LNCaP clone FGC (cell line): ENCODE measurements around the gene GHRL.

Source experiments
- DNase-seq: peaks from one replicate; pipeline ENCODE4 v3.0.0-alpha.2; 2011; ENCODE audit warnings: low read depth
- H3K4me3 ChIP-seq: 2 replicates; pipeline ENCODE4 v1.5.1; 2011; ENCODE audit warnings: mild to moderate bottlenecking, low read depth, low read length, control low read depth
- CTCF ChIP-seq: IDR thresholded peaks from 2 replicates; pipeline ENCODE4 v1.5.1; 2012; ENCODE audit warnings: mild to moderate bottlenecking; ENCODE audit not compliant: control insufficient read depth, insufficient read depth; ENCODE audit errors: extremely low read depth

The GHRL gene

GRCh38 chr3:10286133-10286524, 6.6 kb downstream of the GHRL start:
- DNase-seq = peak; percentile 77
- no peak for TF ChIP-seq CTCF
- no peak overlapping the region for H3K4me3 ChIP-seq

GRCh38 chr3:10285272-10286132, 7.2 kb downstream of the GHRL start:
- no peak for TF ChIP-seq CTCF
- DNase-seq = no peak
- H3K4me3 ChIP-seq = no peak overlapping the region

- TF ChIP-seq CTCF = no peak
Measured at GRCh38 chr3:10284496-10284895, 8.3 kb downstream of the GHRL start.

GRCh38 chr3:10283638-10284037, 9.1 kb downstream of the GHRL start:
- no peak for TF ChIP-seq CTCF

More at GRCh38 chr3:10284496-10284895, 8.3 kb downstream of the GHRL start:
- no peak for DNase-seq
- H3K4me3 ChIP-seq = no peak overlapping the region

GRCh38 chr3:10281951-10282350, 10.8 kb downstream of the GHRL start:
- no peak for TF ChIP-seq CTCF
- no peak overlapping the region for H3K4me3 ChIP-seq
- DNase-seq = no peak

More at GRCh38 chr3:10283638-10284037, 9.1 kb downstream of the GHRL start:
- no peak overlapping the region for H3K4me3 ChIP-seq
- DNase-seq = peak; percentile 95

- no peak for TF ChIP-seq CTCF
- no peak overlapping the region for H3K4me3 ChIP-seq
- no peak for DNase-seq
Measured at GRCh38 chr3:10280571-10280970, 12.2 kb downstream of the GHRL start.

- no peak overlapping the region for H3K4me3 ChIP-seq
- DNase-seq = no peak
- 0 out of 2 replicates have a peak, but pooled peaks have one; percentile 0 for TF ChIP-seq CTCF
Measured at GRCh38 chr3:10280177-10280529, 12.6 kb downstream of the GHRL start.
